Measurements from ENCODE around the gene LCN12.
"Not testable (repeated sequence)": the region's sequence is repeated elsewhere in the genome, so short reads cannot be mapped to it uniquely, and the experiment has no call there.

DNA sequence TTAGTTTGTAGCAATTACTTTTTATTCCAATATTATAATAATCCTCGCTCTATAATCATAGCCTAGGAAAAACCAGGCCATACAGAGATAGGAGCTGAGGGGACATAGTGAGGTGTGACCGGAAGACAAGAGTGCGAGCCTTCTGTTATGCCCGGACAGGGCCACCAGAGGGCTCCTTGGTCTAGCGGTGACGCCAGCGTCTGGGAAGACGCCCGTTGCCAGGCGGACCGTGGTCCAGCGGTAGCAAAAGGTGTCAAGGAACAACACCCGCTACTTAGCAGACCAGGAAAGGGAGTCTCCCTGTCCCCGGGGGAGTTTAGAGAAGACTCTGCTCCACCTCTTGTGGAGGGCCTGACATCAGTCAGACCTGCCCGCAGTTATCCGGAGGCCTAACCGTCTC, 52.2 kb downstream of the LCN12 start:
- TF ChIP-seq, protein P1, sequence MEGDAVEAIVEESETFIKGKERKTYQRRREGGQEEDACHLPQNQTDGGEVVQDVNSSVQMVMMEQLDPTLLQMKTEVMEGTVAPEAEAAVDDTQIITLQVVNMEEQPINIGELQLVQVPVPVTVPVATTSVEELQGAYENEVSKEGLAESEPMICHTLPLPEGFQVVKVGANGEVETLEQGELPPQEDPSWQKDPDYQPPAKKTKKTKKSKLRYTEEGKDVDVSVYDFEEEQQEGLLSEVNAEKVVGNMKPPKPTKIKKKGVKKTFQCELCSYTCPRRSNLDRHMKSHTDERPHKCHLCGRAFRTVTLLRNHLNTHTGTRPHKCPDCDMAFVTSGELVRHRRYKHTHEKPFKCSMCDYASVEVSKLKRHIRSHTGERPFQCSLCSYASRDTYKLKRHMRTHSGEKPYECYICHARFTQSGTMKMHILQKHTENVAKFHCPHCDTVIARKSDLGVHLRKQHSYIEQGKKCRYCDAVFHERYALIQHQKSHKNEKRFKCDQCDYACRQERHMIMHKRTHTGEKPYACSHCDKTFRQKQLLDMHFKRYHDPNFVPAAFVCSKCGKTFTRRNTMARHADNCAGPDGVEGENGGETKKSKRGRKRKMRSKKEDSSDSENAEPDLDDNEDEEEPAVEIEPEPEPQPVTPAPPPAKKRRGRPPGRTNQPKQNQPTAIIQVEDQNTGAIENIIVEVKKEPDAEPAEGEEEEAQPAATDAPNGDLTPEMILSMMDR (IDR thresholded peaks at IDR 0.05), result peak; percentile 47
- TF ChIP-seq EZH2phosphoT487, EZH2 (IDR thresholded peaks at IDR 0.05): not testable (repeated sequence)

All from neural progenitor cell (in vitro differentiated cells).